DOHH2 (cell line): ENCODE data around the gene ROPN1B.

Source experiments
- H3F3A ChIP-seq: fragments of 200-600 bp; sonication (generic), shearing (Covaris generic); 2 replicates; pipeline ENCODE4 v1.6.0; 2016; ENCODE audit warnings: antibody characterized with exemption, mild to moderate bottlenecking; ENCODE audit not compliant: control insufficient read depth, insufficient read depth
- H3K27ac ChIP-seq: fragments of 200-600 bp; sonication (generic); 2 replicates; pipeline ENCODE4 v1.5.1; 2014; ENCODE audit warnings: low read depth, mild to moderate bottlenecking, low read length, moderate library complexity
- H3K27me3 ChIP-seq: fragments of 200-600 bp; sonication (generic); 2 replicates; pipeline ENCODE4 v1.6.1; 2014; ENCODE audit warnings: mild to moderate bottlenecking, low read length, mixed read lengths; ENCODE audit not compliant: control insufficient read depth
- H3K36me3 ChIP-seq: fragments of 200-600 bp; sonication (generic); 2 replicates; pipeline ENCODE4 v1.6.1; 2014; ENCODE audit warnings: mild to moderate bottlenecking, low read length, moderate library complexity, mixed read lengths; ENCODE audit not compliant: control insufficient read depth
- H3K4me1 ChIP-seq: fragments of 200-600 bp; sonication (generic); 2 replicates; pipeline ENCODE4 v1.6.1; 2014; ENCODE audit warnings: mild to moderate bottlenecking, low read length, mixed read lengths; ENCODE audit not compliant: control insufficient read depth
- H3K4me2 ChIP-seq: fragments of 200-600 bp; sonication (generic); 2 replicates; pipeline ENCODE4 v1.6.0; 2014; ENCODE audit warnings: mild to moderate bottlenecking, low read length, moderate library complexity
- H3K4me3 ChIP-seq: fragments of 200-600 bp; sonication (generic); 2 replicates; pipeline ENCODE4 v1.5.1; 2014; ENCODE audit warnings: mild to moderate bottlenecking, low read length, mixed read lengths
- H3K79me2 ChIP-seq: fragments of 200-600 bp; sonication (generic); 2 replicates; pipeline ENCODE4 v1.6.1; 2014; ENCODE audit warnings: mild to moderate bottlenecking, low read length, mixed read lengths; ENCODE audit not compliant: control insufficient read depth
- H3K9me2 ChIP-seq: fragments of 200-600 bp; sonication (generic); replicated peaks from 2 replicates; pipeline ENCODE4 v1.6.1; 2014; ENCODE audit warnings: mild to moderate bottlenecking, low read length, mixed read lengths; ENCODE audit not compliant: control insufficient read depth
- H3K9me3 ChIP-seq: fragments of 200-600 bp; sonication (generic); 2 replicates; pipeline ENCODE4 v1.6.1; 2014; ENCODE audit warnings: antibody characterized with exemption, low read length, mixed read lengths; ENCODE audit not compliant: control insufficient read depth, insufficient read depth
- H4K20me1 ChIP-seq: fragments of 200-600 bp; sonication (generic); 2 replicates; pipeline ENCODE4 v1.6.0; 2014; ENCODE audit warnings: low read depth, mild to moderate bottlenecking, antibody characterized with exemption, low read length, moderate library complexity; ENCODE audit not compliant: control insufficient read depth, insufficient read depth
- CTCF ChIP-seq: fragments of 200-600 bp; sonication (generic); IDR thresholded peaks from one replicate; pipeline ENCODE4 v1.5.1; 2014; ENCODE audit warnings: antibody characterized with exemption, mild to moderate bottlenecking, low read depth, low read length; ENCODE audit not compliant: poor library complexity, severe bottlenecking
- EZH2phosphoT487 ChIP-seq: fragments of 200-600 bp; sonication (generic); IDR thresholded peaks from 2 replicates; pipeline ENCODE4 v1.6.1; 2017; ENCODE audit warnings: borderline replicate concordance, mild to moderate bottlenecking, antibody characterized with exemption, low read length, moderate library complexity, mixed read lengths

ROPN1B gene

GRCh38 chr3:126013751-126014156 lies 44.8 kb downstream of the ROPN1B start:
- H3K27me3 ChIP-seq, result no peaks in the 10 kb centered on the region
- H3K4me2 ChIP-seq, result no peak overlapping the region
- no peak overlapping the region for H3K4me3 ChIP-seq
- no peaks in the 10 kb centered on the region for H3K36me3 ChIP-seq
- no peaks in the 10 kb centered on the region for H3K9me2 ChIP-seq
- TF ChIP-seq EZH2phosphoT487 (no peak), CTCF (no peak)
- H3K9me3 ChIP-seq, result no peaks in the 10 kb centered on the region
- H3K4me1 ChIP-seq, result no peaks in the 10 kb centered on the region
- H3F3A ChIP-seq, result no peaks in the 10 kb centered on the region
- H3K27ac ChIP-seq, result no peak overlapping the region
- no peaks in the 10 kb centered on the region for H4K20me1 ChIP-seq
- H3K79me2 ChIP-seq, result no peaks in the 10 kb centered on the region

GRCh38 chr3:126014252-126014651 lies 45.3 kb downstream of the ROPN1B start:
- TF ChIP-seq EZH2phosphoT487 (no peak), CTCF (no peak)
- H3F3A ChIP-seq, result no peaks in the 10 kb centered on the region
- H3K79me2 ChIP-seq, result no peaks in the 10 kb centered on the region
- H3K27me3 ChIP-seq, result no peaks in the 10 kb centered on the region
- H4K20me1 ChIP-seq, result no peaks in the 10 kb centered on the region
- no peaks in the 10 kb centered on the region for H3K36me3 ChIP-seq
- H3K4me1 ChIP-seq, result no peaks in the 10 kb centered on the region
- no peaks in the 10 kb centered on the region for H3K9me3 ChIP-seq
- no peak overlapping the region for H3K4me3 ChIP-seq
- no peak overlapping the region for H3K4me2 ChIP-seq
- no peak overlapping the region for H3K27ac ChIP-seq
- no peaks in the 10 kb centered on the region for H3K9me2 ChIP-seq

- Histone ChIP-seq H3K27me3 (no peaks in the 10 kb centered on the region), H3K27ac (no peak overlapping the region), H3K79me2 (no peaks in the 10 kb centered on the region), H3K4me3 (no peak overlapping the region), H4K20me1 (no peaks in the 10 kb centered on the region), H3K4me2 (no peak overlapping the region), H3K9me3 (no peaks in the 10 kb centered on the region), H3K36me3 (no peaks in the 10 kb centered on the region), H3K9me2 (no peaks in the 10 kb centered on the region), H3K4me1 (no peaks in the 10 kb centered on the region), H3F3A (no peaks in the 10 kb centered on the region)
- no peak for TF ChIP-seq CTCF
- no peak for TF ChIP-seq EZH2phosphoT487
These were observed 46.1 kb downstream of the ROPN1B start for GRCh38 chr3:126015075-126015474.

GRCh38 chr3:126016616-126017015 lies 47.6 kb downstream of the ROPN1B start:
- no peak for TF ChIP-seq CTCF
- no peak for TF ChIP-seq EZH2phosphoT487
- H3K4me3 ChIP-seq, result no peak overlapping the region
- H3K27me3 ChIP-seq, result no peaks in the 10 kb centered on the region
- no peaks in the 10 kb centered on the region for H3K36me3 ChIP-seq
- no peak overlapping the region for H3K27ac ChIP-seq
- H3K79me2 ChIP-seq, result no peaks in the 10 kb centered on the region
- no peaks in the 10 kb centered on the region for H4K20me1 ChIP-seq
- no peaks in the 10 kb centered on the region for H3K4me1 ChIP-seq
- no peak overlapping the region for H3K4me2 ChIP-seq
- no peaks in the 10 kb centered on the region for H3F3A ChIP-seq
- no peaks in the 10 kb centered on the region for H3K9me3 ChIP-seq
- H3K9me2 ChIP-seq, result no peaks in the 10 kb centered on the region
